Astrocyte of the cerebellum (primary cell): ENCODE measurements around the gene BAZ1A.

ENCODE experiments used
- DNase-seq: peaks from one replicate; pipeline ENCODE4 v3.0.0-alpha.2; 2011; ENCODE audit warnings: low read depth
- H3K4me3 ChIP-seq: 2 replicates; pipeline ENCODE4 v1.5.1; 2011; ENCODE audit warnings: mild to moderate bottlenecking, low read depth, low read length, moderate library complexity
- in situ Hi-C: cut with HindIII; loops from 2 replicates; pipeline ENCODE4 v1.10.0; 2017; ENCODE audit warnings: low sequenced_read_pairs
- TF ChIP-seq, protein P1 (sequence below): IDR thresholded peaks from 2 replicates; pipeline ENCODE4 v1.5.1; 2012; ENCODE audit warnings: low read length, low read depth, moderate library complexity, mild to moderate bottlenecking; ENCODE audit errors: missing control alignments

Gene BAZ1A

GRCh38 chr14:34794217-34794616 is 80.9 kb downstream of the BAZ1A start:
- no peak for DNase-seq
- TF ChIP-seq, protein P1, sequence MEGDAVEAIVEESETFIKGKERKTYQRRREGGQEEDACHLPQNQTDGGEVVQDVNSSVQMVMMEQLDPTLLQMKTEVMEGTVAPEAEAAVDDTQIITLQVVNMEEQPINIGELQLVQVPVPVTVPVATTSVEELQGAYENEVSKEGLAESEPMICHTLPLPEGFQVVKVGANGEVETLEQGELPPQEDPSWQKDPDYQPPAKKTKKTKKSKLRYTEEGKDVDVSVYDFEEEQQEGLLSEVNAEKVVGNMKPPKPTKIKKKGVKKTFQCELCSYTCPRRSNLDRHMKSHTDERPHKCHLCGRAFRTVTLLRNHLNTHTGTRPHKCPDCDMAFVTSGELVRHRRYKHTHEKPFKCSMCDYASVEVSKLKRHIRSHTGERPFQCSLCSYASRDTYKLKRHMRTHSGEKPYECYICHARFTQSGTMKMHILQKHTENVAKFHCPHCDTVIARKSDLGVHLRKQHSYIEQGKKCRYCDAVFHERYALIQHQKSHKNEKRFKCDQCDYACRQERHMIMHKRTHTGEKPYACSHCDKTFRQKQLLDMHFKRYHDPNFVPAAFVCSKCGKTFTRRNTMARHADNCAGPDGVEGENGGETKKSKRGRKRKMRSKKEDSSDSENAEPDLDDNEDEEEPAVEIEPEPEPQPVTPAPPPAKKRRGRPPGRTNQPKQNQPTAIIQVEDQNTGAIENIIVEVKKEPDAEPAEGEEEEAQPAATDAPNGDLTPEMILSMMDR, result no peak
- H3K4me3 ChIP-seq, result no peak overlapping the region
- in situ Hi-C loops, result no loop called here

- DNase-seq, result no peak
- in situ Hi-C loops, result no loop called here
- no peak overlapping the region for H3K4me3 ChIP-seq
- TF ChIP-seq, protein P1, result no peak
Measured at GRCh38 chr14:34792598-34792997, 82.6 kb downstream of the BAZ1A start.

DNA sequence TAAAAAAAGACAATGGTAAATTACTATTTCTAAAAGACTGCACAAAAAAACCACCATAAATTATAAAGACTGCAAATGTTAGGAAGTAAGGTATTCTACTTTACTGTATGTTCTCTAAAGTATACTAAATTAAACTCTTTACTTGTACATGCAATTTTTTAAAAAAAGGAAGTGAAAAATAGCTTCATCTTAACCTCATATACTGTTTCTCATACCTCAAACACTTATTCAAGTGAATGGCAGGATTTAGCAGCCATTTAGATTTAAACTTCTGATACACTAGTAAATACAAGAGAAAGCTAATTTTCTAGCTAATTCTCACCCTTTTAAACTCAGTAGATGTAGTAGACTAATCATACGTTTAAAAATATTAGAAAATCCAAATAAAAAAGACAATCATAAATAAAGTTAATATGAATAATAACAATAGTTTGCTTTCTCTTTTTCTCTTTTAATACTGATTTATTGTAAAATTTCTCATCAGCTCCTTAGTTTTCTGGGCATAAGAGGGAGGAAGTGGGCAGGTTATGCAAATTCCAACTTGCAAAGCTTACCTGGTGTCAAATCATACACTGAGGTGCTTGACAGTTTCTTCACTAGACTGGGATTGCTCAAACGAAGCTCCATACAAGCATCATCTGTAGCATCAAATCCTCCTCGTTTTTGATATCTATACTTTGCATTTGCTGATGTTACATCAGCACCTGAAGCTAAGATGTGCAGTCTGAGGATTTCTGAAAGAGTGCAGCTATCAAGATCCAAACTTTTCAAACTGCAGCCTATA is 89.7 kb downstream of the BAZ1A start:
- in situ Hi-C loops, result no loop called here
- TF ChIP-seq, protein P1, result no peak
- DNase-seq, result no peak
- no peak overlapping the region for H3K4me3 ChIP-seq

DNA sequence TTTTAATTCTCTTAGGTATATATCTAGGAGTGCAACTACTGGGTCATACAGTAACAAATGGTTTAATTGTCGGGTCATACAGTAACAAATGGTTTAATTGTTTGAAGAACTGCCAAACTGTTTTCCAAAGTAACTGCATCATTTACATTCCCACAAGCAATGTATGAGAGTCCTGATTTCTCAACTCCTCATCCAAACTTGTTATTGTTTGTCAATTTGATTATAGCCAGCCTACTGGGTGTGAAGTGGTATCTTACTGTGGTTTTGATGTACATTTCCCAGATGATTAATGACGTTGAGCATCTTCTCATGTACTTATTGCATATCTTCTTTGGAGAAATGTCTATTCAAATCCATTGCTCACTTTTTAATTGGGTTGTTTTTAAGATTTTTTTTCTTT is 93.1 kb downstream of the BAZ1A start:
- no peak overlapping the region for H3K4me3 ChIP-seq
- no peak for DNase-seq
- TF ChIP-seq, protein P1, result no peak
- in situ Hi-C loops, result no loop called here

GRCh38 chr14:34781242-34781641 is 93.9 kb downstream of the BAZ1A start:
- no peak overlapping the region for H3K4me3 ChIP-seq
- peak; percentile 20 for DNase-seq
- in situ Hi-C loops, result no loop called here
- TF ChIP-seq, protein P1, result no peak

- in situ Hi-C loops, result no loop called here
- TF ChIP-seq, protein P1, result no peak
- DNase-seq, result no peak
- H3K4me3 ChIP-seq, result no peak overlapping the region
Measured at GRCh38 chr14:34780646-34781045, 94.5 kb downstream of the BAZ1A start.

DNA sequence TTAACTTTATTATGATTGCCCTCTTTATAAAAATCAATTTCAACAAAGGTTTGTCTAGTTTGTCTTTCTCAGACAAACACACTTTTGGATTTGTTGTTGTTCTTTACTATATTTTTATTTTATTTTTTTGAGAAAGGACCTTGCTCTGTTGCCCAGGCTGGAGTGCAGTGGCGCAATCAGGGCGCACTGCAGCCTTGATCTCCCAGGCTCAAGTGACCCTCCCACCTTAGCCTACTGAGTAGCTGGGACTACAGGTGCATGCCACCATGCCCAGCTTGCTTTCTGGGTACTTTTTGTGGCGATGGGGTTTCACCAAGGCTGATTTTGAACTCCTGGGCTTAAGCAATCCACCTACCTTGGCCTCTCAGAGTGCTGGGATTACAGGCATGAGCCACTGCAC is 96.4 kb downstream of the BAZ1A start:
- TF ChIP-seq, protein P1, result no peak
- no peak overlapping the region for H3K4me3 ChIP-seq
- DNase-seq, result no peak
- in situ Hi-C loops, result no loop called here
